GM21390 (cell line): ENCODE data around the gene EMP1.

ENCODE experiments used
- ATAC-seq: cut with Tn5 transposase; IDR thresholded peaks from one replicate; pipeline ENCODE4 v1.9.1; 2021; ENCODE audit not compliant: unreplicated experiment

The EMP1 gene

DNA sequence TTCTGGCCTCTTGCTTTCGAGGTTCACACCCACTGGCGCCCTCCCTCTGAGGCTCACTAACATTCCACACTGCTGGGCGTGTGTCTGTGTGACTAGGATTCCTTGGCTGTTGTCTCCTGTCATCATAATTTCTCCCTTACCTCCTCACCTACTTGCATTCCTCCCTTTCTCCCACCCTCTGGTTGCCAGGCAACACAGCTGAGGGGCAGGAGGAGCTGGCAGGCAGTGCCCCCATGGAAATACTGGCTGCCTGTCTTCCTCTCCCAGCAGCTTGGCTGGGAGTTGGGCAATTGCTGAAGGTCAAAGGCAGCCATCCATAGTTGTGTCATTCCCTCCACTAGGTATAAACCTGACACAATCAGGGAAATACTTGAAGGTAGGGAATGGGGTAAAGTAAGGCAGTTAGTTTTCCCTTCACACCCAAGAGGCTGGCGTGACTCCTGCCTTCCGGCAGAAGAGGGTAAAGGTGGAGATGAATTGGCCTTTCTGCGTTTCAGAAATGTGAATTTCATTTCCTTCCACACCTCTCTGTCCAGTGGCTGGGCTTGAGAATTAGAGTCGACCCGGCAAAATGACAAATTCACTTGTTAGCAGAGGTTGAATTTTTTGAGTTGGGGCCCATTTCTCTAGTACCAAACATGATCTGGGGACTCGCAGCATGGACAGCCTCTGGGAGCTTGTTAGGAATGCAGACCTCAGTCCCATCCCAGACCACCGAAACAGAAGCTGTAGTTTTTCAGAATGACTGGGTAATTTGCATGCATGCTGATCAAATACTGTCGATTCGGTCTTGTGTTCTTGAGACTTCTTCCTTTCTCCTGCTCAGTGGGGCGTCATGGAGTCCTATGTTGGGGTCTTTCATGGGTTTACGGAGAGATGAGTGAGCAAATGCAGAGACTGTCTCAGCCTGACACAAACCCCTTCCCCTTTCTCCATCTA lies 24.3 kb upstream of the EMP1 start:
- ATAC-seq, result no peak

- peak; percentile 96 for ATAC-seq
Observed at GRCh38 chr12:13173012-13173932, 23.3 kb upstream of the EMP1 start.

DNA sequence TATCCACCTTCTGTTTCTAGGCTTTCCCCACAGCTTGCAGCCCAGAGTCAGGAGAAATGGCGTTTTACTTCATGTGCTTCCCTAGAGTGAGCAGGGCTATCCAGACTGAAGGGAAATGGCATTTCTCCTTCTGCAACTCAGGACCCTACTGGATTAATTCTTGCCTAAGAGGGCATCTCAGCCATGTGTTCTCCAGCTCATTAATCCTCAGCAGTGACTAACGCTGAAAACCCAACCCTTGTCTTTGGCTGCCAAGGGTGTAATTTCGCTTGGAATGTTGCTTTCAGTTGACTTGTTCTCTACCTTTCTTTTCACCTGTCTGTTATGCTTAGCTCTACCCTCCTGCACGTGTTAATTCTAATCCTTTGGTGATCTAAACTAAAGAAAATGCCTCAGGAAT lies 21.0 kb upstream of the EMP1 start:
- no peak for ATAC-seq

DNA sequence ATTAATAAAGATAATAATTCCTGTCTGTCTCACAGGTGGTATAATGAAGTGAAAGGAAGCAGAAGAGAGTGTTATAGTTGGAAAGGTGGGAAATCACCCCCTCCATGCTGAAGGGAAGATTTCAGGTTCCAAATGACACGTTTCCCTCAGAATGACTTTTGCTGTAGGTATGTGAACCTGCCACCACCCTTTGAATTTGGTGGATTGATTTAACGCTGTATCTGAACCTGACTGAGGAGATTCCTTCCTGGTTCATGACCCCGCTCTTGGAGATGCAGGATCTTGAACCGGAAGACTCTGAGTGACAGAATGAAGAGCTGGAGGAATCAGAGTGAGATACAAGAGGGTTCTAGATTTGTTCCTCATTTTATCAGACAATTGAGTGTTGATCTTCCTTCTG lies 20.3 kb upstream of the EMP1 start:
- ATAC-seq, result no peak

DNA sequence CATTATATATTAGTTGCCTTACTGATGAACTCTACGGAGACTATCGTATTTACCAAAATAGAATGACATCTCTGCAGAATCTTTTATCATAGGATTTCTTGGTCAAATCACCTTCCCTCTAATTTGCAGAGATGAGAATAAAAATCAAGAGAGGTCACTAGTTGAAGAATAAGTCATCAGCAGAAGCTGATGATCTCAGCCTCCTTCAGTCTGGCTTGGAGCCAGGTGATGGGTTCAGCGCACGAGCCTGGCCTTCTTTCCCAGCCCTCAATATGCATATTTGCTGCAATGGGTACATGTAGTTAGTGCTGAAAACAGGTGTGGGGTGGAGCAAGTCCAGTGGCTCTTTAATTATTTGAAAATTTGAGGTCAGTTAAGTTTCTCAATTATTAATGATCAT lies 19.2 kb upstream of the EMP1 start:
- ATAC-seq, result no peak

DNA sequence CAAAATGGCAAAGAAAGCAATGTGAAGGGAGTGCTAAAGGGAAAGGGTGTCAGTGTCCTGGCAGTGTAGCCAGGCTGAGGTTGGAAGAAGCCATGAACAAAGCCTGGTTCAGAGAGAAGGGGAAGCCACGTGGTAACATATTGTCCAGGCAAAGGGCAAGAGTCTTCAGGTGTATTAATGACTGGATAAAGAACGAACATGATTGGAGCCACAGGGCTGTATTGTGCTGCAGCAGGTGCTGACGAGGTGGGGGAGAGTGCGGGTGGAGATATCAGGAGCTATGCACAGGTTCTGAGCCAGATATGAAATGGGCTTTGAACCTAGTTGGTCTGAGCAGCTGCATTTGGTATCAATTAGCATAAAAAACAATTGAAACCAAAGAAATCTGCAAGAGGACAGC lies 18.6 kb upstream of the EMP1 start:
- ATAC-seq, result no peak

- no peak for ATAC-seq
Observed at GRCh38 chr12:13178568-13179210, 17.8 kb upstream of the EMP1 start.

DNA sequence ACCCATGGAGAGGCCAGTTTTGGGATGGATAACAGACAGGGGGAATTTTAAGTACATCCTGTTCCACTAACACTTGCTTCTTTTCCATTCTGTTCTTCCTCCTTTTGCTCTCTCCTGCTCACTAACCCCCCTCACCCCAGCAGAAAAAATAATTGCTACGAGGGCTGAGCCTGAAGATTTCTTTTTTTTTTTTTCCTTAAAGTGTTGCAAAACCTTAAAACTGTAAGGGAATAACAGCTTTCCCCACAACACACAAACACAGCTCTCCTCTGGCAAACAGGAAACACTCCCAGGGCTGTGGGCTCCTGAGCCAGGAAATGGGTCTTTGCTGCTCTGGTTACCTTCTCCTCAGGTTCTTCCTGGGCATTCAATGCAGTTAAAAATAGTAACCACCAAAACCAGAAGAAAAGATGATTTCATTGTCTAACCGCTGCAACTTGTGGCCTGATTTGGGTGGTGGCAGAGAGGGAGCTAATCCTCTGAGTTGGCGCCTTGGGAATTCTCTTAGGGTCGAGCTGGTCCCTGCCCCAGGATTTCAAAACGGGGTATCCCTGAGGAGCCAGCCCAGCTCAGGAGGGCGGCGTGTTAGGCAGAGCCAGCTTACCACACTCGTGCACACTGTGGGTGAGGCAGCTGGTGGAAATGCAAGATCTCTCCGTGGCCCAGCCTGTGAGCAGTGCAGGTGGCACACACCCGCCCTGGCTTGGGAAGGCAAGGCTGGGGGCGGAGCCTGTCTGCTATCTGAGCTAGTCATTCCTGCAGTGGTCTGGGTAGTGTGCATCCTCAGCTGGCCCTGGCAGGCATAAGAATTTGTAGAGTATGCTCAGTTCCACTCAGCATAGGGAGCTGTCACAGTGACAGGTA lies 17.1 kb upstream of the EMP1 start:
- ATAC-seq, result no peak

- ATAC-seq, result no peak
Observed at GRCh38 chr12:13181375-13182070, 15.0 kb upstream of the EMP1 start.

GRCh38 chr12:13182881-13183280 lies 13.6 kb upstream of the EMP1 start:
- ATAC-seq, result no peak

GRCh38 chr12:13183620-13184019 lies 12.9 kb upstream of the EMP1 start:
- no peak for ATAC-seq

DNA sequence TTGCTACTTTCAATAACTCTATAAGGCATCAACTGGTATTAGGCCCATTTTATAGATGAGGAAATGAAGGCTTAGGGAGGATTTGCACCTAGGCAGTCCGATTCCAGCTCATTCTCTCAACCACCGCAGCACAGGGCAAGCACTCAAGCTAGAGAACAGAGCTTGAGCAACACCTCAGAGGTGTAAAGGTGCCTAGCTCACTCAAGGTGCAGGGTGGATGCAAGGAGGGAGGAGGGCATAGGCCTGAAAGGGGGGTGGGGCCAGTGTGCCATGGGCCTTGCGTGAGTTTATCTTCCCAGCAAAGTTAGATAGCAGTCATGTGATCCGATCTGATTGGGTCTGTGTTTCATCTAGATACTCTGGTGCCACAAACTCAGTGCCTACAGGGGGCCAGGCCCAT lies 10.2 kb upstream of the EMP1 start:
- no peak for ATAC-seq

DNA sequence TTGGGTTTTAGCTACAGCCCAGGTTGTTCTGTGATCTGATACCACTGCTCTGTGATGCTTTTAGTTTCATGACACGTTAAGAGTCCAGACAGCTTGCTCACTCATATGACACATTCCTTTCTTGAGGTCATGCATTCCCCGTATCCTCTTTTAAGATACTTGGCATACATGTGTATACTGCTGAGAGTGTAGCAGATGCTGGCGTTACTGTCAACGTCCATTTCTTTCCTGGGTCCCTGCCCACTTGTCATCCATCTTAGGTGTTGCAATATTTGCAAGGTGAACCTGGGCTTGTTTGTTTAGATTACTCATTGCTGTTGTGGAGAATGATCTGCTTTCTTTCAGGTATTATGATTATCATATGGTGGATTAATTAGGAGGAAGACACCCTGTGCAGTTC lies 9.1 kb upstream of the EMP1 start:
- ATAC-seq, result no peak

- ATAC-seq, result no peak
Observed at GRCh38 chr12:13189264-13189663, 7.3 kb upstream of the EMP1 start.

DNA sequence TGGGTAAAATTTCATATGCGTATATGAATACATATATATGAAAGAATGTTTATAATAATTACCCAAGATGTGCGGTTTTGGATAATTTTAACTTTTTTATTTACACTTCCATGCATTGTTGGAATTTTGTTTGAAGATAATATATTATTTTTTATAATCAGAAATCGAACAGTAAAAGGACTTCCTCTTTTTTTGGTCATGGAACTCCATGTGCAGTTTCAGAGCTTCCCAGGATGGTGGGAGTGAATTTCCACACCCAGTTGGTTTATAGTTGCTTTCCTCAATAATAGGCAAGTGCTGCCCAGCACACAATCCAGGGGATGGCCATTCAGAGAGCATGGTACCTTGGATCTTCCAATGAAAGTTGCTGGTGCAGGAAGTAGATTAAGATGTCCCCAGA lies 6.3 kb upstream of the EMP1 start:
- ATAC-seq, result no peak

GRCh38 chr12:13192719-13193118 lies 3.8 kb upstream of the EMP1 start:
- ATAC-seq, result no peak

- ATAC-seq, result no peak
Observed at GRCh38 chr12:13193505-13194231, 2.9 kb upstream of the EMP1 start.

DNA sequence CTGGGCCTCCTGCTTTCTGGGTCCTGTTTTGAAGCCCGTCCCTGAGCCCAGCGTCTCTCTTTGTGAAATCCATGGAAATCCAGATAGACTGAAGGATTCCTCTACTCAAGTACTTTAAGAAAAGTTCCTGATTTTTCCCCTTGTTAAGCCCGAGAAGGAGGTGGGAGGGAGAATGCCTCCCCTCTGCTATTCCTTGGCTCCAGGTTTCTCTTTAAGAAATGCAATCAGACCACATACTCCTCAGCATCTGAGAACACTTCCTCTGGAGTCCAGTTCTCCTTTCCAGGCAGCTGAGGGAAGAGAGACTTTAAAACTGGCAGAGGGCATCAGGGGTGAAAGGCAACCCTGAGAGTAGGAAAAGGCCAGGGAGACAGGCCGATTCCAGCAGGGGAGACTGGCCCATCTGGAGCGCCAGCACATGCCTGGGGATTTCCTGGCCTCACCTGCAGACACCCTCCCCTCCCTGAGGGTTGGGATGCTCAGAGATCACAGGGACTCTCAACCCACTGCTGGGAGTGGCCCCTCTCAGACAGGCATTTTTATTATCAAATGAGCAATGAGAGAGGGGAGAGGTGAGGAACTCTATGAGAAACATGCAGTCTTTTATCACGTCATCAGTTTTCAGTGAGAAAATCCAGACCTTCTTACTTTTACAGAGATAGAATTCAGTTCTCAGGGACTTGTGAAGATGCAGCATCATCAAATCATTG lies 2.0 kb upstream of the EMP1 start:
- no peak for ATAC-seq

DNA sequence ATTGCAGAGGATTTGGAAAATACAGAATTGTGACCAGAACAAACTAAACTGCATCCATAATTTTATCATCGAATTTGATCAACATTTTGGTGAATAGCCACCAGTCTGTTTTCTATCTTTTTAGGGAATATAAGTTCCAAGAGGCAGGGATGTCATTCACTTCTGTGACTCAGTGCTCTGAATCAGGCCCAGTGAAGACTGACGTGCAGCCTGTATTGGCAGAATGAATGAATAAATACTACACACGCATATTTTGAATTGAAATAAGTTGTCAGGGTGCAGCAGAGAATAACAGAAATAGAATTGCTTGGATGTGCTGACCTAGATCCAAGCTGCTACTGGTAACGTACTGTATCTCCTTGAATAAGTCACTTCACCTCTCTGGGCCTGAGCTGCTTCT lies 1.3 kb upstream of the EMP1 start:
- no peak for ATAC-seq
